ENCODE data around the gene PDHA2. TPM values are rescaled to one million over a fixed set of nuclear protein-coding genes. Genes with fewer than 3 reads are reported as not detected.
"Not testable (repeated sequence)": the region's sequence is repeated elsewhere in the genome, so short reads cannot be mapped to it uniquely, and the experiment has no call there.

Gene PDHA2
- total and polyA plus RNA-seq, 4 donors = not detected

- Histone ChIP-seq H3K4me1 (ENCODE audit: control insufficient read depth in 1 of 2, insufficient read depth in 2 of 2, low read length in 2 of 2) (no peaks in the 10 kb centered on the region), H3K4me3 (ENCODE audit: low read length in 2 of 2) (no peak overlapping the region), H3K9me3 (ENCODE audit: control insufficient read depth, low read length) (no peaks in the 10 kb centered on the region), H3K27me3 (ENCODE audit: control insufficient read depth in 1 of 2, insufficient read depth in 2 of 2, low read length in 1 of 2) (no peaks in the 10 kb centered on the region), H3K27ac (ENCODE audit: low read depth in 1 of 2, low read length in 2 of 2) (no peak overlapping the region), H3K36me3 (ENCODE audit: control insufficient read depth in 1 of 2, insufficient read depth in 2 of 2, low read length in 1 of 2) (no peaks in the 10 kb centered on the region)
- DNase-seq (no peak), ATAC-seq (ENCODE audit: low FRiP score) (no peak)
- intact Hi-C loops (cut with DNase I) = no loop called here
- WGBS, 2 donors = 54 to 69% methylated on average over 2 of the region's 2 CpGs
These were observed 1.7 kb upstream of the PDHA2 start for GRCh38 chr4:95838192-95838591.

- no peaks in the 10 kb centered on the region for H3K36me3 ChIP-seq (ENCODE audit: control insufficient read depth in 1 of 2, insufficient read depth in 2 of 2, low read length in 1 of 2)
- DNase-seq (no peak), ATAC-seq (ENCODE audit: low FRiP score) (no peak)
- no peaks in the 10 kb centered on the region for H3K9me3 ChIP-seq (ENCODE audit: control insufficient read depth, low read length)
- no peaks in the 10 kb centered on the region for H3K4me1 ChIP-seq (ENCODE audit: control insufficient read depth in 1 of 2, insufficient read depth in 2 of 2, low read length in 2 of 2)
- WGBS, 2 donors = 61 to 63% methylated on average over 3 of the region's 3 CpGs
- H3K4me3 ChIP-seq (ENCODE audit: low read length in 2 of 2) = no peak overlapping the region
- no peak overlapping the region for H3K27ac ChIP-seq (ENCODE audit: low read depth in 1 of 2, low read length in 2 of 2)
- H3K27me3 ChIP-seq (ENCODE audit: control insufficient read depth in 1 of 2, insufficient read depth in 2 of 2, low read length in 1 of 2) = no peaks in the 10 kb centered on the region
- intact Hi-C loops (cut with DNase I) = no loop called here
These were observed 8.1 kb downstream of the PDHA2 start for GRCh38 chr4:95847908-95848460.

GRCh38 chr4:95850161-95850560 lies 10.3 kb downstream of the PDHA2 start:
- H3K36me3 ChIP-seq (ENCODE audit: control insufficient read depth in 1 of 2, insufficient read depth in 2 of 2, low read length in 1 of 2) = no peaks in the 10 kb centered on the region
- DNase-seq (no peak), ATAC-seq (ENCODE audit: low FRiP score) (no peak)
- no peak overlapping the region for H3K4me3 ChIP-seq (ENCODE audit: low read length in 2 of 2)
- H3K4me1 ChIP-seq (ENCODE audit: control insufficient read depth in 1 of 2, insufficient read depth in 2 of 2, low read length in 2 of 2) = no peaks in the 10 kb centered on the region
- H3K27ac ChIP-seq (ENCODE audit: low read depth in 1 of 2, low read length in 2 of 2) = no peak overlapping the region
- no peaks in the 10 kb centered on the region for H3K27me3 ChIP-seq (ENCODE audit: control insufficient read depth in 1 of 2, insufficient read depth in 2 of 2, low read length in 1 of 2)
- no peaks in the 10 kb centered on the region for H3K9me3 ChIP-seq (ENCODE audit: control insufficient read depth, low read length)
- intact Hi-C loops (cut with DNase I) = no loop called here

- no peak for DNase-seq
- Histone ChIP-seq H3K9me3 (ENCODE audit: control insufficient read depth, low read length) (no peaks in the 10 kb centered on the region), H3K27ac (ENCODE audit: low read depth in 1 of 2, low read length in 2 of 2) (no peak overlapping the region), H3K27me3 (ENCODE audit: control insufficient read depth in 1 of 2, insufficient read depth in 2 of 2, low read length in 1 of 2) (no peaks in the 10 kb centered on the region), H3K36me3 (ENCODE audit: control insufficient read depth in 1 of 2, insufficient read depth in 2 of 2, low read length in 1 of 2) (no peaks in the 10 kb centered on the region), H3K4me3 (ENCODE audit: low read length in 2 of 2) (no peak overlapping the region), H3K4me1 (ENCODE audit: control insufficient read depth in 1 of 2, insufficient read depth in 2 of 2, low read length in 2 of 2) (no peaks in the 10 kb centered on the region)
- intact Hi-C loops (cut with DNase I) = no loop called here
- WGBS, 2 donors = 10 to 18% methylated on average over 1 of the region's 1 CpG
- no peak for ATAC-seq (ENCODE audit: low FRiP score)
These were observed 17.9 kb downstream of the PDHA2 start for GRCh38 chr4:95857761-95858160.

GRCh38 chr4:95867919-95868318 lies 28.0 kb downstream of the PDHA2 start:
- Histone ChIP-seq H3K4me3 (ENCODE audit: low read length in 2 of 2) (no peak overlapping the region), H3K36me3 (ENCODE audit: control insufficient read depth in 1 of 2, insufficient read depth in 2 of 2, low read length in 1 of 2) (no peaks in the 10 kb centered on the region), H3K9me3 (ENCODE audit: control insufficient read depth, low read length) (peaks cover 1% of the 10 kb centered on the region), H3K27ac (ENCODE audit: low read depth in 1 of 2, low read length in 2 of 2) (no peak overlapping the region), H3K27me3 (ENCODE audit: control insufficient read depth in 1 of 2, insufficient read depth in 2 of 2, low read length in 1 of 2) (no peaks in the 10 kb centered on the region), H3K4me1 (ENCODE audit: control insufficient read depth in 1 of 2, insufficient read depth in 2 of 2, low read length in 2 of 2) (no peaks in the 10 kb centered on the region)
- ATAC-seq (ENCODE audit: low FRiP score) (no peak), DNase-seq (no peak)
- intact Hi-C loops (cut with DNase I) = no loop called here

- H3K4me1 ChIP-seq (ENCODE audit: control insufficient read depth in 1 of 2, insufficient read depth in 2 of 2, low read length in 2 of 2); ATAC-seq (ENCODE audit: low FRiP score); H3K27ac ChIP-seq (ENCODE audit: low read depth in 1 of 2, low read length in 2 of 2); DNase-seq; intact Hi-C loops (cut with DNase I); H3K9me3 ChIP-seq (ENCODE audit: control insufficient read depth, low read length); H3K36me3 ChIP-seq (ENCODE audit: control insufficient read depth in 1 of 2, insufficient read depth in 2 of 2, low read length in 1 of 2); H3K27me3 ChIP-seq (ENCODE audit: control insufficient read depth in 1 of 2, insufficient read depth in 2 of 2, low read length in 1 of 2); H3K4me3 ChIP-seq (ENCODE audit: low read length in 2 of 2): not testable (repeated sequence)
- WGBS, 2 donors = 98 to 99% methylated on average over 1 of the region's 1 CpG
These were observed 29.5 kb downstream of the PDHA2 start for GRCh38 chr4:95869414-95869813.

- Histone ChIP-seq H3K9me3 (ENCODE audit: control insufficient read depth, low read length) (peaks cover 1% of the 10 kb centered on the region), H3K4me3 (ENCODE audit: low read length in 2 of 2) (no peak overlapping the region), H3K4me1 (ENCODE audit: control insufficient read depth in 1 of 2, insufficient read depth in 2 of 2, low read length in 2 of 2) (no peaks in the 10 kb centered on the region), H3K36me3 (ENCODE audit: control insufficient read depth in 1 of 2, insufficient read depth in 2 of 2, low read length in 1 of 2) (no peaks in the 10 kb centered on the region), H3K27ac (ENCODE audit: low read depth in 1 of 2, low read length in 2 of 2) (no peak overlapping the region), H3K27me3 (ENCODE audit: control insufficient read depth in 1 of 2, insufficient read depth in 2 of 2, low read length in 1 of 2) (no peaks in the 10 kb centered on the region)
- 8 to 17% methylated on average over 1 of the region's 1 CpG for WGBS, 2 donors
- ATAC-seq (ENCODE audit: low FRiP score) (no peak), DNase-seq (no peak)
- intact Hi-C loops (cut with DNase I) = no loop called here
These were observed 30.1 kb downstream of the PDHA2 start for GRCh38 chr4:95869961-95870500.

GRCh38 chr4:95877636-95878035 lies 37.7 kb downstream of the PDHA2 start:
- no peak for ATAC-seq (ENCODE audit: low FRiP score)
- no peak for DNase-seq
- Histone ChIP-seq H3K36me3 (ENCODE audit: control insufficient read depth in 1 of 2, insufficient read depth in 2 of 2, low read length in 1 of 2) (no peaks in the 10 kb centered on the region), H3K4me3 (ENCODE audit: low read length in 2 of 2) (no peak overlapping the region), H3K4me1 (ENCODE audit: control insufficient read depth in 1 of 2, insufficient read depth in 2 of 2, low read length in 2 of 2) (no peaks in the 10 kb centered on the region), H3K9me3 (ENCODE audit: control insufficient read depth, low read length) (no peaks in the 10 kb centered on the region), H3K27ac (ENCODE audit: low read depth in 1 of 2, low read length in 2 of 2) (no peak overlapping the region), H3K27me3 (ENCODE audit: control insufficient read depth in 1 of 2, insufficient read depth in 2 of 2, low read length in 1 of 2) (no peaks in the 10 kb centered on the region)
- intact Hi-C loops (cut with DNase I) = no loop called here
- WGBS, 2 donors = 93 to 95% methylated on average over 1 of the region's 1 CpG

GRCh38 chr4:95887551-95887950 lies 47.7 kb downstream of the PDHA2 start:
- Histone ChIP-seq H3K27me3 (ENCODE audit: control insufficient read depth in 1 of 2, insufficient read depth in 2 of 2, low read length in 1 of 2) (peaks cover 0 to 2% of the 10 kb centered on the region in 2 donors), H3K27ac (ENCODE audit: low read depth in 1 of 2, low read length in 2 of 2) (no peak overlapping the region), H3K9me3 (ENCODE audit: control insufficient read depth, low read length) (no peaks in the 10 kb centered on the region), H3K4me3 (ENCODE audit: low read length in 2 of 2) (no peak overlapping the region), H3K4me1 (ENCODE audit: control insufficient read depth in 1 of 2, insufficient read depth in 2 of 2, low read length in 2 of 2) (no peaks in the 10 kb centered on the region), H3K36me3 (ENCODE audit: control insufficient read depth in 1 of 2, insufficient read depth in 2 of 2, low read length in 1 of 2) (no peaks in the 10 kb centered on the region)
- ATAC-seq (ENCODE audit: low FRiP score) (no peak), DNase-seq (no peak)
- intact Hi-C loops (cut with DNase I) = no loop called here
- 81 to 83% methylated on average over 3 of the region's 3 CpGs for WGBS, 2 donors

Data from aorta (tissue), 5 donors.